ENCODE results near the gene FAM156A.
"Not testable (repeated sequence)": the region's sequence is repeated elsewhere in the genome, so short reads cannot be mapped to it uniquely, and the experiment has no call there.

DNA sequence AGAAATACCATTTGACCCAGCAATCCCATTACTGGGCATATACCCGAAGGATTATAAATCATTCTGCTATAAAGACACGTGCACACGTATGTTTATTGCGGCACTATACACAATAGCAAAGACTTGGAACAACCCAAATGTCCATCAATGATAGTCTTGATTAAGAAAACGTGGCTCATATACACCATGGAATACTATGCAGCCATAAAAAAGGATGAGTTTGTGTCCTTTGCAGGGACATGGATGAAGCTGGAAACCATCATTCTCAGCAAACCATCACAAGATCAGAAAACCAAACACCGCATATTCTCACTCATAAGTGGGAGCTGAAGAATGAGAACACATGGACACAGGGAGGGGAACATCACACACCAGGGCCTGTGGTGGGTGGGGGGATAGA is 28.1 kb downstream of the FAM156A start:
- TF ChIP-seq, protein P1, sequence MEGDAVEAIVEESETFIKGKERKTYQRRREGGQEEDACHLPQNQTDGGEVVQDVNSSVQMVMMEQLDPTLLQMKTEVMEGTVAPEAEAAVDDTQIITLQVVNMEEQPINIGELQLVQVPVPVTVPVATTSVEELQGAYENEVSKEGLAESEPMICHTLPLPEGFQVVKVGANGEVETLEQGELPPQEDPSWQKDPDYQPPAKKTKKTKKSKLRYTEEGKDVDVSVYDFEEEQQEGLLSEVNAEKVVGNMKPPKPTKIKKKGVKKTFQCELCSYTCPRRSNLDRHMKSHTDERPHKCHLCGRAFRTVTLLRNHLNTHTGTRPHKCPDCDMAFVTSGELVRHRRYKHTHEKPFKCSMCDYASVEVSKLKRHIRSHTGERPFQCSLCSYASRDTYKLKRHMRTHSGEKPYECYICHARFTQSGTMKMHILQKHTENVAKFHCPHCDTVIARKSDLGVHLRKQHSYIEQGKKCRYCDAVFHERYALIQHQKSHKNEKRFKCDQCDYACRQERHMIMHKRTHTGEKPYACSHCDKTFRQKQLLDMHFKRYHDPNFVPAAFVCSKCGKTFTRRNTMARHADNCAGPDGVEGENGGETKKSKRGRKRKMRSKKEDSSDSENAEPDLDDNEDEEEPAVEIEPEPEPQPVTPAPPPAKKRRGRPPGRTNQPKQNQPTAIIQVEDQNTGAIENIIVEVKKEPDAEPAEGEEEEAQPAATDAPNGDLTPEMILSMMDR (IDR thresholded peaks at IDR 0.05) = not testable (repeated sequence)
- not testable (repeated sequence) for TF ChIP-seq POLR2A (IDR thresholded peaks at IDR 0.05)

All from prostate gland (tissue), 2 donors.